Chondrocyte (in vitro differentiated cells): Measurements from ENCODE around the gene IKZF1. TPM values are rescaled to one million over a fixed set of nuclear protein-coding genes. Genes with fewer than 3 reads are reported as not detected.

Experiments
- DNase-seq: peaks from one replicate; pipeline ENCODE4 v3.0.0; 2021; ENCODE audit warnings: mixed read lengths, low spot score
- H3K27ac Mint-ChIP-seq: one replicate; pipeline ENCODE4 v1.8.0; 2021; ENCODE audit warnings: mild to moderate bottlenecking, moderate library complexity, mixed read lengths; ENCODE audit not compliant: unreplicated experiment
- H3K27me3 Mint-ChIP-seq: 2 replicates; pipeline ENCODE4 v1.8.0; 2021; ENCODE audit warnings: low read depth, mixed read lengths
- H3K36me3 Mint-ChIP-seq: 2 replicates; pipeline ENCODE4 v1.8.0; 2021; ENCODE audit warnings: low read depth, mixed read lengths
- H3K4me1 Mint-ChIP-seq: 2 replicates; pipeline ENCODE4 v1.8.0; 2021; ENCODE audit warnings: low read depth, mild to moderate bottlenecking, mixed read lengths
- H3K4me3 Mint-ChIP-seq: one replicate; pipeline ENCODE4 v1.8.0; 2021; ENCODE audit warnings: mild to moderate bottlenecking, moderate library complexity, mixed read lengths; ENCODE audit not compliant: unreplicated experiment
- H3K9me3 Mint-ChIP-seq: 2 replicates; pipeline ENCODE4 v1.8.0; 2021; ENCODE audit warnings: low read depth, mixed read lengths
- CTCF ChIP-seq: fragments of 200-600 bp; sonication (generic); IDR thresholded peaks from 2 replicates; pipeline ENCODE4 v1.5.0; 2021; ENCODE audit warnings: antibody characterized with exemption, mild to moderate bottlenecking, moderate library complexity
- total RNA-seq: library from RNA; stranded (reverse); gene quantifications from 3 replicates; pipeline ENCODE4 v1.2.1, GENCODE V29; 2021

The IKZF1 gene
- total RNA-seq, 1 donor from 2014 or later, result not detected

GRCh38 chr7:50349399-50349798, 44.9 kb downstream of the IKZF1 start:
- no peak overlapping the region for H3K27ac Mint-ChIP-seq
- no peaks in the 10 kb centered on the region for H3K9me3 Mint-ChIP-seq
- H3K4me1 Mint-ChIP-seq, result peaks cover 10% of the 10 kb centered on the region
- no peaks in the 10 kb centered on the region for H3K36me3 Mint-ChIP-seq
- no peak overlapping the region for H3K4me3 Mint-ChIP-seq
- peaks cover 32% of the 10 kb centered on the region for H3K27me3 Mint-ChIP-seq
- DNase-seq, result no peak
- no peak for TF ChIP-seq CTCF

GRCh38 chr7:50349963-50350944, 45.7 kb downstream of the IKZF1 start:
- Mint-ChIP-seq H3K27ac (no peak overlapping the region), H3K9me3 (no peaks in the 10 kb centered on the region), H3K4me1 (peaks cover 10% of the 10 kb centered on the region), H3K27me3 (peaks cover 39% of the 10 kb centered on the region), H3K4me3 (no peak overlapping the region), H3K36me3 (no peaks in the 10 kb centered on the region)
- DNase-seq, result no peak
- TF ChIP-seq CTCF, result no peak

GRCh38 chr7:50351267-50351666, 46.8 kb downstream of the IKZF1 start:
- no peak for DNase-seq
- peaks cover 8% of the 10 kb centered on the region for H3K4me1 Mint-ChIP-seq
- no peak overlapping the region for H3K27ac Mint-ChIP-seq
- H3K27me3 Mint-ChIP-seq, result peaks cover 41% of the 10 kb centered on the region
- TF ChIP-seq CTCF, result no peak
- H3K4me3 Mint-ChIP-seq, result no peak overlapping the region
- no peaks in the 10 kb centered on the region for H3K36me3 Mint-ChIP-seq
- no peaks in the 10 kb centered on the region for H3K9me3 Mint-ChIP-seq

GRCh38 chr7:50352282-50352681, 47.8 kb downstream of the IKZF1 start:
- H3K27me3 Mint-ChIP-seq, result peaks cover 44% of the 10 kb centered on the region
- no peaks in the 10 kb centered on the region for H3K36me3 Mint-ChIP-seq
- no peaks in the 10 kb centered on the region for H3K4me1 Mint-ChIP-seq
- H3K27ac Mint-ChIP-seq, result no peak overlapping the region
- TF ChIP-seq CTCF, result no peak
- no peak overlapping the region for H3K4me3 Mint-ChIP-seq
- H3K9me3 Mint-ChIP-seq, result no peaks in the 10 kb centered on the region
- DNase-seq, result no peak

GRCh38 chr7:50352751-50353150, 48.2 kb downstream of the IKZF1 start:
- no peak for TF ChIP-seq CTCF
- Mint-ChIP-seq H3K36me3 (no peaks in the 10 kb centered on the region), H3K27me3 (peaks cover 47% of the 10 kb centered on the region), H3K4me1 (no peaks in the 10 kb centered on the region), H3K9me3 (no peaks in the 10 kb centered on the region), H3K27ac (no peak overlapping the region), H3K4me3 (no peak overlapping the region)
- no peak for DNase-seq
